ENCODE measurements around the gene PANK2.

DNA sequence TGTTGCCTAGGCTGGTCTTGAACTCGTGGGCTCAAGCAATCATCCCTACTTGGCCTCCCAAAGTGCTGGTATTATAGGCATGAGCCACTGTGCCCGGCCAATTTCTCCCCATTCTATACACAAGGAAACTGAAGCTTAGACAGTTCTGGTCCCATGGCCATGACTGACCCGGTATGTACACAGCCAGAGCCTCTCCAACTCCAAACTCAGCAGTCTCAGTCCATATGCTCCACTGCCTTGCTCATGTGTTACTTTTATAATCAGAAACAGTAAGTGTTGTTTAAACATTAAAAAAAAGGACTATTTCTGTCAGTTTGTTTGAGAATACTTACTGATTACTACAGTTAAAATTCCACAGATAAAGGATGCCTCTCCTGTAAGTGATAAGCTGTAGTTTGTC, 75.5 kb downstream of the PANK2 start:
- TF ChIP-seq, protein P1, sequence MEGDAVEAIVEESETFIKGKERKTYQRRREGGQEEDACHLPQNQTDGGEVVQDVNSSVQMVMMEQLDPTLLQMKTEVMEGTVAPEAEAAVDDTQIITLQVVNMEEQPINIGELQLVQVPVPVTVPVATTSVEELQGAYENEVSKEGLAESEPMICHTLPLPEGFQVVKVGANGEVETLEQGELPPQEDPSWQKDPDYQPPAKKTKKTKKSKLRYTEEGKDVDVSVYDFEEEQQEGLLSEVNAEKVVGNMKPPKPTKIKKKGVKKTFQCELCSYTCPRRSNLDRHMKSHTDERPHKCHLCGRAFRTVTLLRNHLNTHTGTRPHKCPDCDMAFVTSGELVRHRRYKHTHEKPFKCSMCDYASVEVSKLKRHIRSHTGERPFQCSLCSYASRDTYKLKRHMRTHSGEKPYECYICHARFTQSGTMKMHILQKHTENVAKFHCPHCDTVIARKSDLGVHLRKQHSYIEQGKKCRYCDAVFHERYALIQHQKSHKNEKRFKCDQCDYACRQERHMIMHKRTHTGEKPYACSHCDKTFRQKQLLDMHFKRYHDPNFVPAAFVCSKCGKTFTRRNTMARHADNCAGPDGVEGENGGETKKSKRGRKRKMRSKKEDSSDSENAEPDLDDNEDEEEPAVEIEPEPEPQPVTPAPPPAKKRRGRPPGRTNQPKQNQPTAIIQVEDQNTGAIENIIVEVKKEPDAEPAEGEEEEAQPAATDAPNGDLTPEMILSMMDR (IDR thresholded peaks at IDR 0.05), result no peak
- TF ChIP-seq POLR2A (IDR thresholded peaks at IDR 0.05), result no peak

Measured in body of pancreas (tissue), 4 donors.